Endometrial microvascular endothelial cells (primary cell): ENCODE measurements around the gene TMEM239. TPM values are rescaled to one million over a fixed set of nuclear protein-coding genes. Genes with fewer than 3 reads are reported as not detected.
"Not testable (repeated sequence)": the region's sequence is repeated elsewhere in the genome, so short reads cannot be mapped to it uniquely, and the experiment has no call there.

ENCODE experiments used
- in situ Hi-C: cut with HindIII; loops from 2 replicates; pipeline ENCODE4 v1.10.0; 2017; ENCODE audit warnings: low sequenced_read_pairs, low pct_unique_long_range_greater_than_20kb; ENCODE audit errors: inconsistent ontology term
- total RNA-seq: library from RNA; depleted of rRNA; stranded (reverse); fragments of >200 nt; gene quantifications from one replicate; pipeline ENCODE4 v1.2.3, GENCODE V29; 2015; ENCODE audit errors: inconsistent ontology term

TMEM239 gene
- total RNA-seq, 1 donor from 2014 or later = not detected

DNA sequence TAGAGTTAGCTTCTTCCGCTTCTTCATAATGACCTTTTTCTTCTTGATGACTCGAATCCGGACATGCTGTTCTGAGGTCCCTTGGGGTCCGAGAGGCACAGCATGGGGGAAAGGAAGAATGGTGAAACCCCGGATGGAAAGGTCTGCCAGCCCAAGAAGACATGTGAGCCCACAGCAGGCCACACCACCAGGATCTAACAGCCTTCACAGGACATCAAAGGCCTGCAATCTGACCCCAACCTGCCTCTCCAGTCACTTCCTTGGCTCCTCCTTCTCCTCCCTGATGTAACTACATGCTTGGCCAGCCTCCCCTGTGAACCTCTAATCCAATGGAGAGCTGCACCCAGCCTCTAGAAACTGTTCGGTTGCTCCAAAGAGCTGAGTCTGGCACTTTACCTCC, 17.4 kb upstream of the TMEM239 start:
- in situ Hi-C loops = no loop called here

DNA sequence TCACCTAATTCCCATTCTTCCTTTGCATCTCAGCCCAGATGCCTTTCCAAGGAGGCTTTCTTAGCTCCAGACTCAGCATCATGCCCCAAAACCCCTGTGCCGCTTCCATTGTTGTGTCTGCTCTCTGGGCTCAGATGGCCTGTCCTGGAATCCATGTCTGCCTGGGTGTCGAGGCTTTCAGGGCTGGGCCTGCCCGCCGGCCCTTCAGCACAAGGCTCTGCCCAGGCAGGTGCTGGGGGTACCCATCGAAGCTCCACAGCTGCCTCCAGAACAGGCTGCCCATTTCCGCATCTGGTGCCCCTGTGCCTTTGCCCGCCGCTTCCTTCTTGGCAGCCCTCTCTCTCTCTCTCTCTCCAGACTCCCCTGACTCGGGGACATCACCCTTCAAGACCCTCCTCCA, 16.9 kb upstream of the TMEM239 start:
- in situ Hi-C loops = no loop called here

DNA sequence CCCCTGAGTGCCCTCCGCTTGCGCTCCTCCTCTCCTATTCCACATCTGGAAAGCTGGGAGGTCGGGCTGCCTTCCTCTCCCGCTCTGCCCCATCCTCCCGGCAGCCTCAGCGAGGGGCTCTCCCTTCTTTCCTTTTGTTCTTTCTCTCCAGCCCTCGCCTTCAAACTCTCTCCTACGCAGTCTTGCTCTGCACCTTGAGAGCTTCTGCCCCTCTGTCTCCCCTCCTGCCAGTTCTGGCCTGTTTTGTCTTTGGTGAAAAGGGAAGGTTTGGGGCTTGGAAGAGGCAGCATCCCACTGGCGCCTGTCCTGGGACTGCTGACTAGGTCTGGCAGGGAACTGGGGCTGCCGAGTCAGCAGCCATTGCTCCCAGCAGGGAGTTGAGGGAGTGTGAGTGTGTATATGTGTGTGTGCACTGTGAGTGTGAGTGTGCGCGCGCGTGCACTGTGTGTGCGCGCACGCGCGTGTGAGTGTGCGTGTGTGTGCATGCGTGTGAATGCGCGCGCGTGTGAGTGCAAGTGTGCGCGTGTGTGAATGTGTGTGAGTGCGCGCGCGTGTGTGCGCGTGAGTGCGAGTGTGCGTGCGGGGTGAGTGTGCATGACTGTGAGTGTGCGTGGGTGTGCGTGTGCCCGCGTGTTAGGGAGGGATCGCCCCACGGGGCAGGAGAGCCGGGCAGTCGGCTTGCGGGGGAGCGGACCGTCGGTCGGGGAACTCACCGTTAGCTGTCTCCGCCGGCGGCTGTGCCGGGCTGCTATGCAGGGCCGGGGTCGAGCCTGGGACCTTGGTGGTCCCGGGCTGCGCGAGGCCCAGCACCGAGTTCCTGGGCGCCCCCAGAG, 16.3 kb upstream of the TMEM239 start:
- in situ Hi-C loops = no loop called here

DNA sequence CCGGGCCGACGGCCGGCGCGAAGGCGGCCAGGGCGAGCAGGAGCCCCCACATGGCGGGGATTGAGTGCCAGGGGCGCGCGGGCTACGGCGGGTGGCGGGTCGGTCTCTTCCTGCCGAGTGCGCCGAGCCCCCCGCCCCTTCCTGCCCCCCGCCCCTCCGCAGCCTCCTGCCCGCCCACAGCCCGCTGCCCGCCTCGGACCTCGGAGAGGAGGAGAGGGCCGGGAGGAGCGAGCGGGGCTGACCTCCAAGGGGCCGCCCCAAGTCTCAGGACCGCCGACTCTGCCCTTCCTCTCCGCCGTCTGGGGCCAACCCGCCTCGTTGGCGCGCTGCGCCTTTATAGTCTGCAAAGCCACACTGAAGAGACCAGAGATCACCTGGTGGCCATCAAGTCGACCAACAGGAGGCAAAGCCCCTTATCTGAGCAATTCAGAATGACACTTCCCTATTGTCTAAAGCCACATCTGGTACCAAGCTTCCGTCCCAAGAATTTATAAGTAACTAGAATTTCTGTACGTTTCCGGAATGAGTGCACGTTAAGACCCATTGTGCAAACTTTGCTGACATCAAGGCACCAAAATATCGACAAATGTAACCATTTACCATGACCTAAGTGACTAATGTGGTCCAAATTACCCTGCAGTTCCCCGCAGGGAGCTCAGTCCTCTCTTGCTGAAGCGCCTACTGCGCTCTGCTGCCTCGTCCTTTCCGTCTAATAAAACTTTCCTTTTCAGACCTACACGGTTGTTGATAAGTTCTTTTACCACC, 15.5 kb upstream of the TMEM239 start, which contains the start of gene CPXM1:
Gene CPXM1, minus strand, starts transcription at position 107 of the 765 bp plus-strand sequence. Its CDS starts 55 bp downstream, at position 52.
- in situ Hi-C loops = no loop called here

DNA sequence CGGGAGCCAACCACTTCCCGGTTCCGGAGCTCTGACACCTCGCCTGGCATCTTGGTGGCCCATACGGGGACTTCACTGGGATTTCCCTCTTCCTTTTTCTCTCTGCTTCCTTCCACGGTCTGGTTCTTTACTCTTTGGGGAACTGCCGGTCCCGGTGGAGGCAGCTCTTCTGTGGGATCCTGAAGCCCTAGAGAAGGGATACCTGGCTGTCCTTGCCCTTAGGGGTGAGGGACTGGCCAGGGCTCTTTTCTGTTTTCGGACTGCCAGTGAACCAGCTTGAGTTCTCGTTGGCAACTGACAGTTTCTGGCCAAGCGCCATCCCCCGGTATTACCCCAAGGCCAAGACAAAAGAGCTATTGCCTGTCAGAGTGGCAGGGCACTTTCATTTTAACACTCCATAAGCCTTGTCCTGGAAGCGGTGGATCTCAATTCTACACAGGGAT, 14.9 kb upstream of the TMEM239 start:
- in situ Hi-C loops = no loop called here

DNA sequence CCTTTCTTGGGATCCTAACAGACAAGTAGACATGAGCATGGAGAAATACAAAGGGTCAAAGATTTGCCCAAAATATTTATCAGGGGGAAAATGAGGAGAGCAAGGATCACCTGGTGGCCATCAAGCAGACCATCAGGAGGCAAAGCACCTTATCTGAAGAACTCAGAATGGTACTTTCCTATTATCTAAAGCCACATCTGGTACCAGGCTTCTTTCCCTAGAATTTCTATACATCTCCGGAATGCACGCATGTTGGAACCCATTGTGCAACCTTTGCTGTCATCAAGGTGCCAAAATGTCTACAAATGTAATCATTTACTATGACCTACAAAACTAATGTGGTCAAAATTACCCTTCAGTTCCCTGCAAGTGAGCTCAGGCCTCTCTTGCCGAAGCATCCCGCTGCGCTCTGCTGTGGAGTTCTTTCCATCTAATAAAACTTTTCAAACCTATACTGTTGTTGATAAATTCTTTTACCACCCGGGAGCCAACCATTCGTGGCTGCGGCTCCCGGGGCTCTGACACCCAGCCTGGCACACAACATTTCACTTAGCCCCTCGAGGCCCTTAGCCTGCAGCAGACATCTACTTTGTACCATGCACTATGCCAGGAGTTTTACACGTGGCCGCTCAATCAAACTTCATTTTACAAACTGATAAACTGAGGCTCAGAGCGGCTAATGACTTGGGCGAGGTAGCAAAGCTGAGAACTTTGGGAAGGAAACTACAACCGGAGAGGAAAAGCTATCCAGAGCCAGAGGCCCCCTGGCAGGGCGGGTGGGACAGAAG, 11.9 kb upstream of the TMEM239 start:
- in situ Hi-C loops = no loop called here

DNA sequence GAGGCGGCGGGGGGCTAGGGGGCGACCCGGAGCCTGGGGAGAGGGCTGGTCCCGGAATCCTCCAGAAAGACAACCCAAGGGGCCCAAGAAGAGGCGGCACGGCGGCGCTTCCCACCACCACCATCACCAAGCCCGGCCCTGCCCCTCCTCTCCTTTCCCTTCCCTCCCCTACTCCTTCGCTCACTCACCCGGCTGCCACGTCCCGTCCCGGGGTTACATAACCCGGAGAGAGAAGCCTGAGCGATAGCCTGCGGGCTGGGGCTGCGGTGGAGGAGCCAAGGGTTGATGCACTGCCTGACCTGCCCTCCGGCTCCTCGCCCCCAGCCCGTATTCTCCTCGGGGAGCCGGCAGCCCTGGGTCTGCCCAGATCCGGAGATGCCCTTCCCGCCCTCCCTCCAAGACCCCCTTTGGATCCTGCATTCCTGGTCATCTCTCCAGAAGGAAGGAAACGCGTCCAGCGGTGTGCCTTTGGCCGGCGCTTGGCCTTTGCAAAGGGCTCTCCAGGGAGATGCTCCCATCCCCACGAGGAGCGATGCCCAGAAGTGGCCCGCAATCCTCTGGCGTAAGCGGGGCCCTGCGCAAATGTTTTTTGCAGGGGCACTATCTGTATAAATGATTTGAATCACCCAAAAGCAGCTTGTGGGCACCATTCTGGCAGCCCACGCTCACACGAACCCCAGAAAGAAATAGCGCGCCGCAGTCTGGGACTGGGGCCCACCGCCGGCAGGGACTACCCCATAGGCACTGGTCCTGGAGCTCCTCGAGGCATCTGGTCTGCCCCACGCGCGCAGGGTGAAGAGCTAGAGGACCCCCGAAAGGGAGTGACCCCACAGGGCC, 11.1 kb upstream of the TMEM239 start:
- in situ Hi-C loops = no loop called here

DNA sequence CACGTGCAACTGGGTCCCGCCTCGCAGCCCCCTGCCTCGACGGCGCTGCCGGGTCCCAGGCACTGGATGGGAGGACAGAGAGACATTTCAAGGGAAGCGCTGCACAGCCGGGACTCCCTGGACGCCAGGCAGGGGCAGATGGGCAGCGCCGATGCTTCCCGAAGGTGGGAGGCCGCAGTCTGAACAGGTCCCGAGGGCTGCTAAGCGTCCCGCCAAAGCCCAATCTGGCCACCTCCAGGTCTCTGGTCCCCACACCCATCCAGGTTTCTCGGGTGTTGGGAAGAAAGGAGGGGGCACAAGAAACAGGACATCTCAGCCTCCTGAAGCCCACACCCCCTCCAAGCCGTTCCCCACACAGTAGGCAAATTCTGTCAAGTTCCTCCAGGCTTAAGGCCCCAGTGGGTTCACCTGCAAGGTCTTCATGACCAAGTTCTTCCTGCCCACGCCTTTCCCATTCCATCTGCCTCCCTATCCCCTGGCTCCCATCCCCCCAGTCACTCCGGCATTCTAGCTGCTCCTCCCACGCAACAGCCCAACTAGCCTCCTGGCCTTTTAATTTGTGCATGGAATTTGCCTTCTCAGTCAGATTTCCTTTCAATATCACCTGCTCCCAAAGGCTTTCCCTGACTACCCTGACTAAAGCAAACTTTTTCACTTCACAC, 10.3 kb upstream of the TMEM239 start:
- in situ Hi-C loops = no loop called here

DNA sequence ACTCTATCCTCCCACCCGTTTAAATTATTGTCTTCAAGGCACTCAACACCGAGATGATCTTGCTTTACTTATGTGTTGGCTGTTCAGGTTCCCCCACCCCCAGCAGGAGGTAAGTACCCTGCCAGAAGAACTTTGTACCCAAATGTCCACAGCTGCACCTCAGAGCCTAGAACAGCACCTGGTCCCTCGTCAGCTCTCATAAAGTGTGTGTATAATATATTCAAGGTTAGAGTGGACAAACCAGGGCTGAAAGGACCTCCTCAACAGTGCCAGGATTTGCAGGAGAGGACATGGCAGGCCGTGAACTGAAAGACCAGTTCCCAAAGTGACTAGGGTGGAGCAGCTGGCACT, 9.8 kb upstream of the TMEM239 start:
- in situ Hi-C loops = no loop called here

DNA sequence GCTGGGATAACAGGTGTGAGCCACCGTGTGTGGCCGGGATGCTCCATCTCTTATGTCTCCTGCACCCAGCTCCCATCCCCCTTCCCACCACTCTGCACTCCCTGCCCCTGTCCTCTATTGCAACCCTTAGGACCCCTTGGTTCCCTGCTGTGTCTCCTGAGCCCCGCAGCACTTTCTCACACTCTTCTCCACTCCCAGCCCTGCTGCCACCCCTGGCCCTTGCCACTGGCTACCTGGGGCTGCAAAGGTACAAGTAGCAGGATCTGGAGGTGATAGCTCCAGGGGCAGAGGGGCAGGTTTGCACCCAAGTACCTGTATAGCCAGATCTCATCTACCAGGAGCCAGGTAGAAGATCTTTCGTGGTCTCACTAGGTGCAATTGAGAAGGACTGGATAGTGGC, 9.1 kb upstream of the TMEM239 start:
- in situ Hi-C loops = no loop called here

DNA sequence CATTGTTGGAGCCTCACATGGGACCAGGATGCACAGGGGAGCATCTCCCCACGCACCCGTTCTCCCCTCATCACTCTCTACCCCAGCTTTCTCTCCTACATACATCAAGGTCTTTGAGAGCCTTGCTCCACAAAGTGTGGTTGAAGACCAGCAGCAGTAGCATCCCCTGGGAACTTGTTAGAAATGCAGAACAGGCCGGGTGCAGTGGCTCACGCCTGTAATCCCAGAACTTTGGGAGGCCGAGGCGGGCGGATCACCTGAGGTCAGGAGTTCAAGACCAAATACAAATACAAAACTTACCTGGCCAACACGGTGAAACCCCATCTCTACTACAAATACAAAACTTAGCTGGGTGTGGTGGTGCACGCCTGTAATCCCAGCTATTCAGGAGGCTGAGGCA, 8.2 kb upstream of the TMEM239 start:
- in situ Hi-C loops = not testable (repeated sequence)

DNA sequence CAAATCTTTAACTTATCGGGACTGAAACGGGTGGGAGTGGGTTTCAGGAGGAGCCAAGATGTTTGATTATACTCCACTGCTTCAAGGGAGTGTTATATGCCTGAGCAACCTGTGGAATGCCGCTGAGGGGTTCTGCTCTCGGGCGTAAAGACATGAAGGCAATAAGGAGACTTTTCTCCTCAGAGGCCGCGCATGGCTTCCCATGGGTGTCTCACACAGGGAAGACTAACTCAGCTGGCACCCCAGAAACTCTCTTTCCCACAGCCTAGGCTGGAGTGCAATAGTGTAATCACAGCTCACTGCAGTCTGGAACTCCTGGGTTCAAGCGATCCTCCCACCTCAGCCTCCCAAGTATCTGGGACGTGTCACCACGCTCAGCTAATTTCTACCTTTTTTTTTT, 6.5 kb upstream of the TMEM239 start:
- in situ Hi-C loops = no loop called here

DNA sequence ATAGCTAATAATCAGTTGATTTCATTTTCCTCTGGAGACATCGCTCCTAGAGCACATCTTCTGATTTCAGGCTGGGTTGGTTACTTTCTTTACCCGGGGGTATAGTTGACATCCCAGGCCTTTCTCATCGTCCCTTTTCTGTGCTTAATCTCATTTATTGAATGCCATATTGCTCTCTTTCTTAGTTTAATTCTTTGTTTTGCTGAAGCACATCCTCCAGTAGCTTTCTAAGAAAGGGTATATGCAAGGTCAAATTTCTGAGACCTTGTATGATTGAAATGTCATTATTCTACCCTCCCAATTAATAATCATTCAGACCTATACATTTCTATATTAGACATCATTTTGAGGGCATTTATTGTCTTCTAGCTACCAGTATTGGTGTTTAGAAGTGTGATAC, 4.0 kb upstream of the TMEM239 start:
- in situ Hi-C loops = no loop called here

DNA sequence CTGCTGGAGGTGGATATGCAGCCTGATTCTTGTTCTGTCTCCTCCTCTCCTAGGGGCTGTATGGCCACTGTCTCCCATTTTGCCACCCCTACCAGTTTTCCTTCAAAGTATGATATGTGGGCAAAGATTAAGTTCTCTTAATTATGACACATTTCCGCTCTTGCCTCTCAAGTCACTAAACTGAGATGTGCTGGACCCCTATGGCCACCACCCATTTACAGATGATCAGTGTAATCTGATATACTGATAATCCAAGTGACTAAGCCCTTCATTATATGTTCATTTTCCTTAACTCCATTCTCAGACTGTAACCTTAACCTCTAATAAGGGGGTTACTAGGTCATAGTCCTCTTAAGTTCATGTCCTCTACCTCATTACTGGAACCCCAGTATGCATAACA, 2.1 kb upstream of the TMEM239 start:
- in situ Hi-C loops = no loop called here

DNA sequence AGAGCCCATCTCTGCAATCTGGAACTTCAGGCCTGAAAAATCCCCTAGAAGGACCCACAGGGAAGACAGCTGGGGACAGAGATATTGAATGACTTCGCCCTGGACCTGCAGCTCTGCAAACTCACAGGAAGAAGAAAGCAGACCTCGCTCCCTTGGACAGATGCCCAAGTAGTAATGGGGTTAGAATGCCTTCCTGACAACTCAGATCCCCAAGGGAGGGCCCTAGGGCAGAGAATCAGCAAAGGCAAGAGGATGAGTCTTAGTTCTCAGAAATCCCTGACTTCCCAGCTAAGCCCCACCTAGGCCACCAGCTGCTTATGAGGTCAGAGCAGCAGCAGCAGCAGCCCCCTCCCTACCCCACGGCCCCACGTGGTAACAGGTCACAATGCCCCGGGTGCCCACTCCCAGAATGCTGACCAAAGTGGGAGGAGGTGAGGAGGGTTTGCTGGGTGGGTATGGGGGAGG, 1.5 kb upstream of the TMEM239 start, which contains the start of gene C20orf141:
Gene C20orf141, plus strand, starts transcription at position 401 of the 465 bp plus-strand sequence. CDS start 198 bp downstream, outside the sequence.
- in situ Hi-C loops = no loop called here

DNA sequence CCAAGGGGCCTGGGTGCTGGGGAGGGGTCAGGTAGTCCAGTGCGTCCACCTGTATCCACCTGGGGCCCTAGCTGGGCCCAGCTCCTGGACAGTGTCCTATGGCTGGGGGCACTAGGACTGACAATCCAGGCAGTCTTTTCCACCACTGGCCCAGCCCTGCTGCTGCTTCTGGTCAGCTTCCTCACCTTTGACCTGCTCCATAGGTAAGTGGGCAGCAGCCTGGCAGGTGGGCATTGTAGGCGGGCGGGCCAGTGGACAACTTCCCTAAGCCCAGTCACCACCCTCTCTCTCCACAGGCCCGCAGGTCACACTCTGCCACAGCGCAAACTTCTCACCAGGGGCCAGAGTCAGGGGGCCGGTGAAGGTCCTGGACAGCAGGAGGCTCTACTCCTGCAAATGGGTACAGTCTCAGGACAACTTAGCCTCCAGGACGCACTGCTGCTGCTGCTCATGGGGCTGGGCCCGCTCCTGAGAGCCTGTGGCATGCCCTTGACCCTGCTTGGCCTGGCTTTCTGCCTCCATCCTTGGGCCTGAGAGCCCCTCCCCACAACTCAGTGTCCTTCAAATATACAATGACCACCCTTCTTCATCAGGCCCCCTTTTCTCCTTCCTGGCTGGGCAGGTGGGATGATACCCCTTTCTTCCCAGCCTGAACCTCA, 793 bp upstream of the TMEM239 start:
- in situ Hi-C loops = no loop called here

DNA sequence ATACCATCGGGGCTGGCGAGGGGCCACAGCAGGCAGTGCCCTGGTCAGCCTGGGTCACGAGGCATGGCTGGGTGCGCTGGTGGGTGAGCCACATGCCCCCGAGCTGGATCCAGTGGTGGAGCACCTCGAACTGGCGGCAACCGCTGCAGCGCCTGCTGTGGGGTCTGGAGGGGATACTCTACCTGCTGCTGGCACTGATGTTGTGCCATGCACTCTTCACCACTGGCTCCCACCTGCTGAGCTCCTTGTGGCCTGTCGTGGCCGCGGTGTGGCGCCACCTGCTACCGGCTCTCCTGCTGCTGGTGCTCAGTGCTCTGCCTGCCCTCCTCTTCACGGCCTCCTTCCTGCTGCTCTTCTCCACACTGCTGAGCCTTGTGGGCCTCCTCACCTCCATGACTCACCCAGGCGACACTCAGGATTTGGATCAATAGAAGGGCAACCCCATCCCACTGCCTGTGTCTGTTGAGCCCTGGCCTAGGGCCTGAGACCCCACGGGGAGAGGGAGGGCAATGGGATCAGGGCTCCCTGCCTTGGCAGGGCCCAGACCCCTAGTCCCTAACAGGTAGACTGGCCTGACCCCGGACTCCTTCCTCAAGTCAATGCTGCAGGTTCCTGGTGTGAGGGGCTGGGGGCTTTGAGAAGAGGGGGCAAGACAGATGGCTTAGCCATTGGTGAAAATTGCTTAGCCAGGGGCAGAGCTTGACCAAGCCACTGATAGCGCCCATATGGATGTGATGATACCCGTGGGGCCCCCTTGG, 598 bp downstream of the TMEM239 start:
- in situ Hi-C loops = no loop called here
